ENCODE data around the gene FOLR2.
"Not testable (repeated sequence)": the region's sequence is repeated elsewhere in the genome, so short reads cannot be mapped to it uniquely, and the experiment has no call there.

The FOLR2 gene

DNA sequence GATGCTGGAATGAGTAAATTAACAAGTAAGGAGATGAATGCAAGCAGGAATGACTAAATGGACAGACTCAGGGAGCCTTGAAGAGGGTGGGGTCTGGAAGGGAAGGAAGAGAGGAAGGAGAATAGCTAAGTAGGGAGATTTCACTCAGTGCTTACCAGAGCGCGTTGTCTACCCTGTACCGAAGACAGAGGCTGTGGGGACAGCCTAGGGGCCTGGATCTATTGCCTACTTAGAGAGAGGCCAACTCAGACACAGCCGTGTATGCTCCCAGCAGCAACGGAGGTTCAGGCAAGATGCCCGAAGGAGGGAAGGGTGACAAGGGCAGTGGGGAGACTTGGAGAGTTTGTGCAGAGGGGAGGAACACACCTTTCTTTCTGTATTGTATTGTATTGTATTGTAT, at the start of gene FOLR2:
Gene FOLR2, plus strand, starts transcription at position 157 of the 400 bp plus-strand sequence. CDS start 1,791 bp downstream, outside the sequence.
- DNase-seq (ENCODE audit: low spot score), result no peak

DNA sequence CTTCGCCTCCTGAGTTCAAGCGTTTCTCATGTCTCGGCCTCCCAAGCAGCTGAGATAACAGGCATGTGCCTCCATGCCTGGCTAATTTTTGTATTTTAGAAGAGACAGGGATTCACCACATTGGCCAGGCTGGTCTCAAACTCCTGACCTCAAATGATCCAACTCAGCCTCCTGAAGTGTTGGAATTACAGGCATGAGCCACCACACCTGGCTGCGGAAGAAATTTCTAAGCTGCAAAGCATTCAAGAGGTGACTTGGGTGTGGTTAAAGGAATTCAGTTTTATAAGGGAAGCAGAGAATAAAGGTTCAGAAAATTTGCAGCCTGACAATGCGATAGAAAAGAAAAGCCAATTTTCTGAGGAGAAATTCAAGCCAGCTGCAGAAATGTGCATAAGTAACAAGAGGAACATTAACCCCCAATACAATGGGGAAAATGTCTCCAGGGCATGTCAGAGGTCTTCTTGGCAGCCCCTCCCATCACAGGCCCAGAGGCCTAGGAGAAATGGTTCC, 47.5 kb upstream of the FOLR2 start:
- not testable (repeated sequence) for DNase-seq (ENCODE audit: low spot score)

DNA sequence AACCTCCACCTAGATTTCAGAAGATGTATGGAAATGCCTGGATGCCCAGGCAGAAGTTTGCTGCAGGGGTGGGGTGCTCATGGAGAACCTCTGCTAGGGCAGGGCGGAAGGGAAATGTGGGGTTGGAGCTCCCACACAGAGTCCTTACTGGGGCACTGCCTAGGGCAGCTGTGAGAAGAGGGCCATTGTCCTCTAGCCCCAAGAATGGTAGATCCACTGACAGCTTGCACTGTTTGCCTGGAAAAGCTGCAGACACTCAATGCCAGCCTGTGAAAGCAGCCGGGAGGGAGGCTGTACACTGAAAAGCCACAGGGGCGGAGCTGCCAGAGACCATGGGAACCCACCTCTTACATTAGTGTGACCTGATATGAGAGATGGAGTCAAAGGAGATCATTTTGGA, 46.8 kb upstream of the FOLR2 start:
- DNase-seq (ENCODE audit: low spot score), result not testable (repeated sequence)

DNA sequence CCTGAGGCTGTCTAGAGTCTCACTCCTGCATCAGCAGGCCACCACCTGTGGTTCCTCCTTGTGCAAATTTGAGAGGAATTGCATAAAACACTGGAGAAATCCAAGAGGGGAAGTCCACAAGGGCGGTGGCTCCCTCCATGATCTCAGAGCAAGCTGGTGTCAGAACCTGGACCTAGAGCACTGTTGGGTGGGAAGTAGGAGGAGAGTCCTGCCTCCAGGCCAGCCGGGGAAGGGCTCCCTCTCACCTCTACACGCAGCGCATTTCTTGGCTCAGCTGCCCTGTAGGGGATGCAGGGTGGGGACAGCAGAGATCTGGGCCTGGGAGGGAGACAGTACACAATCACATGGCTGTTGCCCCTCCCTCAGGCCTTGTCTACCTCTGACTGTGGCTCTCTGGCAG, 44.6 kb upstream of the FOLR2 start:
- DNase-seq (ENCODE audit: low spot score), result not testable (repeated sequence)

DNA sequence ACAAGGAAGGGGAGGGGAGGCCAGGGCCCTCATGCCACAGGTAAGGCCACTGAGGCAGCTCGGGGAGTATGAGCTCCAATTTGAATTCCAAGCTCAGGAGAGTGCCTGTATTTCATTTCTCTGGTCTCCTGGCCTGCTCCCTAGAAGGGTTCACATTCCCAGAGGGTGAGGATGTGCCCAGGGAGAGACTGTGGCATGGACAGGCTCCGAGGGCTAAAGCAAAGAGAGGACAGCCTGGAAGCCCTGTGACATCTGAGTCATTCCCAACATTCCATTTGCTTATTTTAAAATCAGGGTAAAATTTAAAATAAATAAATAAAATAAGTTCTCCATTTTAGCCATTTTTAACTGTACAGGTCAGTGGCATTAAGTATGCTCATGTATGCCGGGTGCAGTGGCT, 43.3 kb upstream of the FOLR2 start:
- DNase-seq (ENCODE audit: low spot score), result no peak

DNA sequence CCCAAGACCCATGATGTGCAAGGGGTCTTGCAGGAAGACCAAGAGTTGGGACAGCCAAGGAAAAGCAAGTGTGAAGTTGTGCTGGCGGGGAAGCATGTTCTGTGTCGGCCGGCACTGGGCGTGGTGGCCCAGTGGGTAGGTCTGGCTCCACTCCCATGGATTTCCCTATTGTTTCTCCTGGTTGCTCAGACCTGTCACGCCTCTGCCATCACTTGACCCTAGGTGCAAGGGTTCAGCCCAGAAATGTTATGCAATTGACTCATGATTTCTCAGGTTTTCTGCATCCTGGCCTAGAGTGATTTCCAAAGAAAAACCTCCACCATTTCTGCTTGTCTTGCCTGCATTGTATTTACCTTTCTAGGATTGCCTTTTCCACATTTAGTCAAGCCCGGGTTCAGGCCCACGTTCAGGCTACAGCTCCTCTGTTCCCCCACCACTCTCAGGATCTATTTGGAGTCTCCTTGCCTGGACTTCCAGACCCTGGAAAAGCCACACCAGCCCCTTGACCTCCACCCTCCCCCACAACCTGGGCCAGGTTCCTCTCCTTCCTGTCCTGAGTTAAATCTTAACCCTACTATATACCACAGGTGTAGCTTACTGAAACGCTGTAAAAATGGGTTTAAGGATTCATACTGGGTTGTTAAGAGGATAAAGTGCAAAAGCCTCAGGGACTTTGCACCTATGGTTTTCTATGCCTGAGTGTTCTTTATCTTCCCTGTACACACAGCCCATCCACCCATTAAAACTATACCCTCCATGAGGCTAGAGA, 42.1 kb upstream of the FOLR2 start:
- no peak for DNase-seq (ENCODE audit: low spot score)

DNA sequence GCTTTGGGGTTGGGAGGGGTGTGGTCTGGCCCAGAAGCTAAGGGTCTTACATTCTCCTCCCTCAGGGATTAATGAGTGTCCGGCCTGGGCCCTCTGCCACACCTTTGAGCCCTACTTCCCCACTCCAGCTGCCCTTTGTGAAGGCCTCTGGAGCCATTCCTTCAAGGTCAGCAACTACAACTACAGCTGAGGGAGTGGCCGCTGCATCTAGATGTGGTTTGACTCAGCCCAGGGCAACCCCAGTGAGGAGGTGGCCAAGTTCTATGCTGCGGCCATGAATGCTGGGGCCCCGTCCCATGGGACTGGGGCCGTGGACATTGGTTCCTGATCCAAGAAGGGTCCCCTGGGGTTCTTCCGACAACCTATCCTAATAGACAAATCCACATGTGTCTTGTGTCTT, 38.9 kb upstream of the FOLR2 start:
- no peak for DNase-seq (ENCODE audit: low spot score)

DNA sequence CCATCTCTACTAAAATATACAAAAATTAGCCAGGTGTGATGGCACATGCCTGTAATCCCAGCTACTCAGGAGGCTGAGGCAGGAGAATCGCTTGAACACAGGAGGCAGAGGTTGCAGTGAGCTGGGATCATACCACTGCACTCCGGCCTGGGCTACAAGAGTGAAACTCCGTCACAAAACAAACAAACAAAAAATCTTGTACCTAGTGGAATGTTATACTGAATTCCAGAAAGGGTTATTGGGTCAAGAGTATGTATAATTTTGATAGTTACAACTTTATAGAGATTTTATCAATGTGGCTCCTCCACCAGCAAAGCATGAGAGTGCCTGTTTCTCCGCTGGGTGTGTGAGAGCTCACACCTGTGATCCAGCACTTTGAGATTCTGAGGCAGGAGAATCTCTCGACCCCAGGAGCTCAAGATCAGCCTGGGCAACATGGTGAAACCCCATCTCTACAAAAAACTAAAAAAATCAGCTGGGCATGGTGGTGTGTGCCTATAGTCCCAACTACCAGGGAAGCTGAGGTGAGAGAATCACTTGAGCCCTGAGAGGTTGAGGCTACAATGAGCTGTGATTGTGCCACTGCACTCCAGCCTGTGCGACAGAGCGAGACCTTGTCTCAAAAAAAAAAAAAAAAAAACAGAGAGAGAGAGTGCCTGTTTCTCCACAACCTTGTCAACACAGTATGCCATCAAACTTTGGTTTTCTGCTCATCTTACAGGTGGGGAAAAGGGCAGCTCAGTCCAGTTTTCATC, 37.4 kb upstream of the FOLR2 start:
- DNase-seq (ENCODE audit: low spot score), result no peak

DNA sequence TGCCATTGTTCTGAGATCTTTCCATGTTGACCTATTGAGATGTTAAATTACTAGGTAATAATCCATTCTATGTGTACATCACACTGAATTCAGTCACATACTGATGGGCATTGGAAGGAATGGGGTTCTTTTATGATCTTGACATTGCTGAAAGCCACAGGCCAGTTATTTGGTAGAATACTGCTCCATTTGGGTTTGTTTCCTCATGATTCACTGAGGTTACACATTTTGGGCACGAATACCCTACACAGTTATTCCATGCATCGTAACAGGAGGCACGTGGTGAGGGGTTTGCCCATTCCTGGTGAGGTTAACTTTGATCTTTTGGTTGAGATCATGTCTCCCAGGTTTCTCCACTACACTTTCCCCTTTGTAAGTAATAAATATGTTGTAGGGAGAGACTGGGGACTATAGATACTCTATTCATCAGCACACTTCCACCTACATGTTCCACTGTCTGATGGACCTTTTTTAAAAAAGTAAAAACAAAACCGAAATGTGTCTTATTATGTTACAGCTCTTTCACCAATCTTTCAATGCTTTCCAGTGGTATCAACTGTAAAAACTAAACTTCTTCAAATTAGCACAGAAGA, 36.7 kb upstream of the FOLR2 start:
- DNase-seq (ENCODE audit: low spot score), result no peak

DNA sequence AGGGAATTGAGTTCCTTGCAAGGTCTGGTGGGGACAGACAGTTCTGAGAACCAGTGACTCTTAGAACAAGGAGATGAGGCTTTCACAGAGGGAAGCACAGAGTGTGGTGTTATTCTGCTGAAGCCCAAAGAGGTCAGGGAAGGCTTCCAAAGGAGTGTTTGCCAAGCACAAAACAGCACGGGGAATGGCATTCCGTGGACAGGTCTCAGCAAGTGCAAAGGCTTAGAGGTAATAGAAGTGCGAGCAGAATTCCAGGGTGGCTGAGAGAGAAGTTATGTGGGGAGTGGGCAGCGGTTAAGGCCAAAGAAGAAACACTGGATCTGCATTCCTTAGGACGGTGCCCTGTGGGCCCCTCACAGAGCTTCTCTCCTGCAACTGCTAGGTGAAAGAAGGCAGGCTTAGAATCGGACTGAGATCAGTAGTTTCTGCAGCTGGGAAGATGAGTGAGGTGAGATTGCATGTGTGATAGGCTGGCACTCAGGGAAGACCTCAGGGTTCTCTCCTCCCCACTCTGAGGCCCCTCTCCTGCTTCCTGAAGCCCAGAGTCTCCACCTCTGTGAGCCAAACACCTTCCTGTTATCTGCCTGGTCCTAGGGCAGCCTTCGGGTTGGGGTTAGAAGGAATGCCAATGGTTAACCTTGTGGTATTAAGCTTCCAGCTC, 35.6 kb upstream of the FOLR2 start:
- not testable (repeated sequence) for DNase-seq (ENCODE audit: low spot score)

DNA sequence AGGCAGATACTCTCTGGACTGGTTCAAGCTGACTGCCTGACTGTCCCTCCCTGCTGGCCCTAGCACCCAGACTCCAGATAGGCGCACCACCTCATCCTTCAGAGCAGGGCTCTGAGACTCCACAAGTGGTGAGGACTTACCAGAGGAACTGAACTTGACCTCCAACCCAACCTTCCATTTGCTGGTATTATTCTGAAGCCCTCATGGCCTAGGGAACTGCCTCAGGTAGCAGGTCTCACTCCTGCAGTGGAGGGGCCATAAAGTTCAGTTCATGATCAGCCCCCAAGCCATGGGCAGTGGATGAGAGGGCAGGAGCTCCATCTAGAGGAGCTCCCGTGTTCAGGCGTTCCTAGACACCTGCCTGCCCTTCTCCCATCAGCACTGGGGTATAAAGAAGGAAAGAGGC, 35.0 kb upstream of the FOLR2 start:
- DNase-seq (ENCODE audit: low spot score), result not testable (repeated sequence)

DNA sequence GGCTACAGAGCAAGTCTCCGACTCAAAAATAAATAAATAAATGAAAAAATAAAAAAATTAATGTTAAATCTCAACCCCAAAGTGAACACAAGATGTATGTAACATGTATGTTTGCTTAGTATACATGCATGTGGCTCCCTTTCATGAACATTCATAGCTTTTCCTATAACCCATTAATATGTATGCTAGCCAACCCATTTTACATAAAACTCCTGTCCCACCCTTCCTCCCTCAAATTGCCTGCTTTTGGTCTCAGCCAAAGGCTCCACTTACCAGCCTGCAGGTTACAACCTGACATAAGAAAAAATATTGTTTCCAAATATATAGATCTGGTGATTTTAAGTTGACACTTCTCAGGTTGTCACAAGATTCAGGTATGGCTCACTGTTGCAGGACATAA, 28.3 kb upstream of the FOLR2 start:
- DNase-seq (ENCODE audit: low spot score), result no peak

DNA sequence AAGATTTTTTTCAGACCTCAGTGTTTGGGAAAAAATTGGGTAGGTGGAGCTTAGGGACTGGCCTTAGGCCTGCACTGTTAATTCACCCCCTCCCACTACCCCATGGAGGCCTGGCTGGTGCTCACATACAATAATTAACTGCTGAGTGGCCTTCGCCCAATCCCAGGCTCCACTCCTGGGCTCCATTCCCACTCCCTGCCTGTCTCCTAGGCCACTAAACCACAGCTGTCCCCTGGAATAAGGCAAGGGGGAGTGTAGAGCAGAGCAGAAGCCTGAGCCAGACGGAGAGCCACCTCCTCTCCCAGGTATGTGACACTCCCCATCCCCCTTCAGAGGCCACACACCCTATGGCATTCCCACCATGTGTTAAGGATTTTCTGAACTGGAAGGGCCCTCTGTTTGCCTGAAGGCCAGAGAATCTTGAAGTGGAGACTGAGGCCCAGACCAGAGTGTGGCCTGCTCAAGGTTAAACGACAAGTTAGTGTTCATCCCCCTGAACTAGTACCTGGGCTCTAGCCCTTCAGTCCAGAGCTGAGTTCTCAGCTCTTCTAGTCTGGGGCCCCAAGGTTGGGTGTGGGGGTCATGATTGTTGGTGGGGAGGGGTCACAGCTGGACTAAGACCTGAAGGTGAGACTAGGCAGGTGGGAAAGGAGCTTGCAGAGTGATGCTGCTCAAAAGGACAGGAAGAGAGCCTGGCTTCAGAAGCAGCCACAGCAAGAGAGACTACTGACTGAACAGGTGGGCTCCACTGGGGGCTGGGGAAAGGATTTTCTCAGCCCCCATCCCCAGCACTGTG, 26.9 kb upstream of the FOLR2 start:
- no peak for DNase-seq (ENCODE audit: low spot score)

DNA sequence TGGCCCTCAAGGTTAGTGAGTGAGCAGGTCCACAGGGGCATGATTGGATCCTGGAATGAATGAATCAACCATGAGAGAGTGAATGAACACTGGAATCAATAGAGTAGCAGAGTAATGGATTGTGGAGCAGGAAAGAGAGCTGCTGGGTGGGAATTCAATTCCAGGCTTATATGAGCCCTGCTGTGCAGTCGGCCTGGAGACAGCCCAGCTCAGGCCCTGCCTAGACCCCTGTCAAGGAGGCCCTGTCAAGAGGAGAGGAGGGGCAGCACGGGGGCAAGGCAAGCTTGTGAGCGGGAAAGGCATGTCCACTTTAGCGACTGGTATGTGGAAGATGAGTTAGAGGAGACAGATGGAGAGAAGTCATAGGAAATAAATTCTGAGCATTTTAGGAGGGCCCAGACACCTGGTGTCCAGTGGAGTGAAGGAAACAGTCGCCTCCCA, 25.9 kb upstream of the FOLR2 start:
- DNase-seq (ENCODE audit: low spot score), result no peak

DNA sequence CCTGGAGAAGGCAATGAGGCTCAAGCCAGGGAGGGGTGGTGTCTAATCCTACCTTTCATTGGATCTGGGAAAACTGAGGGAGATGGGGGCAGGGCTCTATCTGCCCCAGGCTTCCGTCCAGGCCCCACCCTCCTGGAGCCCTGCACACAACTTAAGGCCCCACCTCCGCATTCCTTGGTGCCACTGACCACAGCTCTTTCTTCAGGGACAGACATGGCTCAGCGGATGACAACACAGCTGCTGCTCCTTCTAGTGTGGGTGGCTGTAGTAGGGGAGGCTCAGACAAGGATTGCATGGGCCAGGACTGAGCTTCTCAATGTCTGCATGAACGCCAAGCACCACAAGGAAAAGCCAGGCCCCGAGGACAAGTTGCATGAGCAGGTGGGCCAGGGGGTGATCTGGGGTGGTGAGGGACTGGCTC, 24.6 kb upstream of the FOLR2 start, which contains the start of gene FOLR1:
Gene FOLR1, plus strand, starts transcription at position 180 of the 421 bp plus-strand sequence. Its CDS starts 34 bp downstream, at position 214.
- DNase-seq (ENCODE audit: low spot score), result no peak

DNA sequence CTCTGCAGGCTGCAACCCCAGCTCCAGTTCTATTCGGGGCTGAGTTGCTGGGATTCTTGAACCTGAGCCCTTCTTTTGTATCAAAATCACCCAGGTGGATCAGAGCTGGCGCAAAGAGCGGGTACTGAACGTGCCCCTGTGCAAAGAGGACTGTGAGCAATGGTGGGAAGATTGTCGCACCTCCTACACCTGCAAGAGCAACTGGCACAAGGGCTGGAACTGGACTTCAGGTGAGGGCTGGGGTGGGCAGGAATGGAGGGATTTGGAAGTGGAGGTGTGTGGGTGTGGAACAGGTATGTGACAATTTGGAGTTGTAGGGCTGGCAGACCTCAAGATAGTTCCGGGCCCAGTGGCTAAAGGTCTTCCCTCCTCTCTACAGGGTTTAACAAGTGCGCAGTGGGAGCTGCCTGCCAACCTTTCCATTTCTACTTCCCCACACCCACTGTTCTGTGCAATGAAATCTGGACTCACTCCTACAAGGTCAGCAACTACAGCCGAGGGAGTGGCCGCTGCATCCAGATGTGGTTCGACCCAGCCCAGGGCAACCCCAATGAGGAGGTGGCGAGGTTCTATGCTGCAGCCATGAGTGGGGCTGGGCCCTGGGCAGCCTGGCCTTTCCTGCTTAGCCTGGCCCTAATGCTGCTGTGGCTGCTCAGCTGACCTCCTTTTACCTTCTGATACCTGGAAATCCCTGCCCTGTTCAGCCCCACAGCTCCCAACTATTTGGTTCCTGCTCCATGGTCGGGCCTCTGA, 20.9 kb upstream of the FOLR2 start:
- no peak for DNase-seq (ENCODE audit: low spot score)

DNA sequence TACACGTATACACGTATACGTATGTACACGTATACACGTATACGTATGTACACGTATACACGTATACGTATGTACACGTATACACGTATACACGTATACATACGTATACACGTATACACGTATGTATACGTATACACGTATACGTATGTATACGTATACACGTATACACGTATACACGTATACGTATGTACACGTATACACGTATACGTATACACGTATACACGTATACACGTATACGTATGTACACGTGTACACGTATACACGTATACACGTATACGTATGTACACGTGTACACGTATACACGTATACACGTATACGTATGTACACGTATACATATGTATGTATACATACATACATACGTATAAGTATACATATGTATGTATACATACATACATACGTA, 15.1 kb upstream of the FOLR2 start:
- not testable (repeated sequence) for DNase-seq (ENCODE audit: low spot score)

DNA sequence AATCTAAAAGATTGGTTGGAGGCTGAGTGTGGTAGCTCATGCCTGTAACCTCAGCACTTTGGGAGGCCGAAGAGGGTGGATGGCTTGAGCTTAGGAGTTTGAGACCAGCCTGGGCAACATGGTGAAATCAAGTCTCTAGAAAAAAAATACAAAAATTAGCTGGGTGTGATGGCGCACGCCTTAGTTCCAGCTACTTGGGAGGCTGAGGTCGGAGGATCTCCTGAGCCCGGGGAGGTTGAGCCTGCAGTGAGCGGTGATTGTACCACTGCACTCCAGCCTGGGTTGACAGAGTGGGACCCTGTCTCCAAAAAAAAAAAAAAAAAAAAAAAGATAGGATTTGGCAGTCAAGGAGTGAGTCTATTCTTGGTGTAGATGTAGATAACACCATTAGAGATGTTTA, 14.0 kb upstream of the FOLR2 start:
- DNase-seq (ENCODE audit: low spot score), result no peak

DNA sequence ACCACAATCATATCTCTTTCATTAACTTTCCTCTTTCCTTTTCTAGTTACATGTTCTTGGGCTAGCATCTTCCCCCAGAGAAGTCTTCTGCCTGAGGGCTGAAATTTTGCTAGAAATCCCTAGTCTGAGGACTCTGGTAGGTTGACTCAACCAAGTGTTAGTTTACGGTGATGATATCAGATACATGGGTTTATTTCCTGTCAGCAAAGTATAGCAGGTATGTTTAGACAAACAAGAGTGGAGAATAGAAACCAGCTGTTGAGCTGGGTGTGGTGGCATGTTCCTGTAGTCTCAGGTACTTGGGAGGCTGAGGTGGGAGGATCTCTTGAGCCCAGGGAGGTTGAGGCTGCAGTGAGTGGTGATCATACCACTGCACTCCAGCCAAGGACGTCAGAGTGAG, 13.4 kb upstream of the FOLR2 start:
- no peak for DNase-seq (ENCODE audit: low spot score)

DNA sequence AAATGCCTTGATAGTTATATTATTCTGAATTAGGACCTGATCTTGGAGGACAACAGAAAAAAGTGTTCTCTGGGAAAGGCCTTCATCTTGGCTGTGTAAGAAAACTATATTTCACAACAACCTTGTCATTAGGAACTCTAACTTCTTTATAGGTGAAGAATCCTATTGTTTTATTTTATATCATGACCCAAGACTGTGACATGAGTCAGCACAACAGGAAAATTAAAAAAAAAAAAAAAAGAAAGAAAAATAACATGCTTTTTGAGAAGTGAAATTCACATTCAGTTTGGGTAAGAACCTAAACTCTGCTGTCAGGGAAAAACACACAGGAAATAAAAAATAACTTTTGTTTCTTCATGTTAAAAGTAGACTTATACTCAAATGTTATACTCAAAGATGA, 11.7 kb upstream of the FOLR2 start:
- no peak for DNase-seq (ENCODE audit: low spot score)

DNA sequence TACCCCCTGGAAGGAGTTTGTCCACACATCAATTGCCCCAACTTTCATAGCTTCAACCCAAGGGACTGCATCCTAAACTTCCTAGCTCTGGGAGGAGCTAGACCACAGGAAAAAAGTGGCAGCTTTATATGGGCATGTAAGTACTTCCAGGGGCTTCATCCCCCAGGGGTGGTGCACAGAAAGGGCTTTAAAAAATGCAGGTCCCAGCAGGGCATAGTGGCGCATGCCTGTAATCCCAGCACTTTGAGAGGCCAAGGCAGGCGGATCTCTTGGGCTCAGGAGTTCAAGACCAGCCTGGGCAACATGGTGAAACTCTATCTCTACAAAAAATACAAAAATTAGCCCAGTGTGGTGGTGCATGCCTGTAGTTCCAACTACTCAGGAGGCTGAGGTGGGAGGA, 9.8 kb upstream of the FOLR2 start:
- not testable (repeated sequence) for DNase-seq (ENCODE audit: low spot score)
